ENCODE data around the gene LRMDA. TPM values are rescaled to one million over a fixed set of nuclear protein-coding genes. Genes with fewer than 3 reads are reported as not detected.

The LRMDA gene
- total RNA-seq, 1 experiment from 2014 or later: not detected

GRCh38 chr10:75962395-75963061 is 531.1 kb downstream of the LRMDA start:
- Histone ChIP-seq H3K36me3 (ENCODE audit: insufficient read depth, low read length, poor library complexity, severe bottlenecking) (no peaks in the 10 kb centered on the region), H3K4me1 (ENCODE audit: insufficient read depth, low read length, poor library complexity, severe bottlenecking) (no peaks in the 10 kb centered on the region), H3K27me3 (replicated peaks; ENCODE audit: insufficient read depth, low read depth, low read length, poor library complexity) (peaks cover 18% of the 10 kb centered on the region), H3K27ac (ENCODE audit: low read depth, low read length, poor library complexity, severe bottlenecking) (no peak overlapping the region), H3K4me3 (ENCODE audit: low read depth, low read length, poor library complexity, severe bottlenecking) (no peak overlapping the region), H3K9me3 (ENCODE audit: low read depth, low read length, poor library complexity, severe bottlenecking) (no peaks in the 10 kb centered on the region)
- POLR2A ChIA-PET (ENCODE audit: low non-redundant PET): no interaction called here
- no TSS peak for BruUV-seq (replicated peaks)
- DNase-seq (ENCODE audit: low spot score): no peak
- intact Hi-C loops (cut with micrococcal nuclease; ENCODE audit: unreplicated experiment): no loop called here
- CTCF ChIA-PET: no interaction called here
- TF ChIP-seq CTCF (conservative IDR thresholded peaks at IDR 0.05; ENCODE audit: low read depth, low read length) (no peak), EZH2 (IDR thresholded peaks at IDR 0.05; ENCODE audit: borderline replicate concordance, low read depth, low read length, poor library complexity, severe bottlenecking) (no peak)

GRCh38 chr10:75967491-75967890 is 536.1 kb downstream of the LRMDA start:
- no peak overlapping the region for H3K27ac ChIP-seq (ENCODE audit: low read depth, low read length, poor library complexity, severe bottlenecking)
- no peak for DNase-seq (ENCODE audit: low spot score)
- ChIA-PET CTCF (no interaction called here), POLR2A (ENCODE audit: low non-redundant PET) (no interaction called here)
- TF ChIP-seq EZH2 (IDR thresholded peaks at IDR 0.05; ENCODE audit: borderline replicate concordance, low read depth, low read length, poor library complexity, severe bottlenecking) (no peak), CTCF (conservative IDR thresholded peaks at IDR 0.05; ENCODE audit: low read depth, low read length) (no peak)
- intact Hi-C loops (cut with micrococcal nuclease; ENCODE audit: unreplicated experiment): no loop called here
- H3K9me3 ChIP-seq (ENCODE audit: low read depth, low read length, poor library complexity, severe bottlenecking): no peaks in the 10 kb centered on the region
- no peaks in the 10 kb centered on the region for H3K36me3 ChIP-seq (ENCODE audit: insufficient read depth, low read length, poor library complexity, severe bottlenecking)
- H3K4me1 ChIP-seq (ENCODE audit: insufficient read depth, low read length, poor library complexity, severe bottlenecking): no peaks in the 10 kb centered on the region
- H3K4me3 ChIP-seq (ENCODE audit: low read depth, low read length, poor library complexity, severe bottlenecking): no peak overlapping the region
- H3K27me3 ChIP-seq (replicated peaks; ENCODE audit: insufficient read depth, low read depth, low read length, poor library complexity): peaks cover 8% of the 10 kb centered on the region
- no TSS peak for BruUV-seq (replicated peaks)

- H3K27ac ChIP-seq (ENCODE audit: low read depth, low read length, poor library complexity, severe bottlenecking): no peak overlapping the region
- H3K9me3 ChIP-seq (ENCODE audit: low read depth, low read length, poor library complexity, severe bottlenecking): no peaks in the 10 kb centered on the region
- TF ChIP-seq CTCF (conservative IDR thresholded peaks at IDR 0.05; ENCODE audit: low read depth, low read length): no peak
- TF ChIP-seq EZH2 (IDR thresholded peaks at IDR 0.05; ENCODE audit: borderline replicate concordance, low read depth, low read length, poor library complexity, severe bottlenecking): no peak
- peaks cover 8% of the 10 kb centered on the region for H3K27me3 ChIP-seq (replicated peaks; ENCODE audit: insufficient read depth, low read depth, low read length, poor library complexity)
- no peak overlapping the region for H3K4me3 ChIP-seq (ENCODE audit: low read depth, low read length, poor library complexity, severe bottlenecking)
- no peaks in the 10 kb centered on the region for H3K4me1 ChIP-seq (ENCODE audit: insufficient read depth, low read length, poor library complexity, severe bottlenecking)
- ChIA-PET POLR2A (ENCODE audit: low non-redundant PET) (no interaction called here), CTCF (no interaction called here)
- no peaks in the 10 kb centered on the region for H3K36me3 ChIP-seq (ENCODE audit: insufficient read depth, low read length, poor library complexity, severe bottlenecking)
- BruUV-seq (replicated peaks): no TSS peak
- intact Hi-C loops (cut with micrococcal nuclease; ENCODE audit: unreplicated experiment): no loop called here
- DNase-seq (ENCODE audit: low spot score): no peak
Observed at GRCh38 chr10:75969031-75969430, 537.6 kb downstream of the LRMDA start.
